Nephron progenitor cell (in vitro differentiated cells): ENCODE data around the gene RSAD1.
A peak's percentile ranks its signal among the peaks of the same experiment; 100 is the strongest.

Experiments
- DNase-seq: peaks from one replicate; pipeline ENCODE4 v3.0.0; 2021
- H3K27ac Mint-ChIP-seq: 2 replicates; pipeline ENCODE4 v1.8.0; 2021; ENCODE audit warnings: mild to moderate bottlenecking, moderate library complexity, mixed read lengths
- H3K27me3 Mint-ChIP-seq: 2 replicates; pipeline ENCODE4 v1.8.0; 2021; ENCODE audit warnings: mild to moderate bottlenecking, low read depth, mixed read lengths; ENCODE audit not compliant: poor library complexity
- H3K36me3 Mint-ChIP-seq: 2 replicates; pipeline ENCODE4 v1.8.0; 2021; ENCODE audit warnings: low read depth, mixed read lengths
- H3K4me1 Mint-ChIP-seq: 2 replicates; pipeline ENCODE4 v1.8.0; 2021; ENCODE audit warnings: mixed read lengths
- H3K4me3 Mint-ChIP-seq: 2 replicates; pipeline ENCODE4 v1.8.0; 2021; ENCODE audit warnings: mild to moderate bottlenecking, moderate library complexity, mixed read lengths
- H3K9me3 Mint-ChIP-seq: 2 replicates; pipeline ENCODE4 v1.8.0; 2021; ENCODE audit warnings: mild to moderate bottlenecking, moderate library complexity, mixed read lengths
- TF ChIP-seq, protein P1 (sequence below): fragments of 200-600 bp; sonication (generic); IDR thresholded peaks from 2 replicates; pipeline ENCODE4 v1.5.0; 2021; ENCODE audit warnings: antibody characterized with exemption

RSAD1 gene

DNA sequence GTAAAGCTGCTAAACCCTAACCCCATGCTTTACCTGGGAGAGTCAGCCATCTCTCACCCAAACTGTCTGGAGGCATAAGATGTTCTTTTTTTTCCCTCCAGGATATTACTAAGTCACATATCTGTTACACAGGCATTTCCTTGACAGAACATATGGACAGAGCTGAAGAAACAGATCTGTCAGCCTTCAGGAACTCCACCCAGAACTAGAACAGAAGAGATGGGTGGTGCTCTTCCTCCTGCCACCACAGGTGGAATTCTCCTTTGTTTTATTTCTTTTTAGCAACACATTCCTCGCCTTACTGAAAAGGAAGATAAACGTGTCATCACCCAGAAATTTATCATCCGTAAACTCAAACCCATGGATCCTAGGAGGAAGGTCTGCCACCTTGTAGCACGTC, 38.4 kb downstream of the RSAD1 start:
- Mint-ChIP-seq H3K4me3 (no peak overlapping the region), H3K4me1 (peaks cover 58% of the 10 kb centered on the region), H3K27ac (no peak overlapping the region), H3K9me3 (no peaks in the 10 kb centered on the region), H3K27me3 (peaks cover 3% of the 10 kb centered on the region), H3K36me3 (no peaks in the 10 kb centered on the region)
- TF ChIP-seq, protein P1, sequence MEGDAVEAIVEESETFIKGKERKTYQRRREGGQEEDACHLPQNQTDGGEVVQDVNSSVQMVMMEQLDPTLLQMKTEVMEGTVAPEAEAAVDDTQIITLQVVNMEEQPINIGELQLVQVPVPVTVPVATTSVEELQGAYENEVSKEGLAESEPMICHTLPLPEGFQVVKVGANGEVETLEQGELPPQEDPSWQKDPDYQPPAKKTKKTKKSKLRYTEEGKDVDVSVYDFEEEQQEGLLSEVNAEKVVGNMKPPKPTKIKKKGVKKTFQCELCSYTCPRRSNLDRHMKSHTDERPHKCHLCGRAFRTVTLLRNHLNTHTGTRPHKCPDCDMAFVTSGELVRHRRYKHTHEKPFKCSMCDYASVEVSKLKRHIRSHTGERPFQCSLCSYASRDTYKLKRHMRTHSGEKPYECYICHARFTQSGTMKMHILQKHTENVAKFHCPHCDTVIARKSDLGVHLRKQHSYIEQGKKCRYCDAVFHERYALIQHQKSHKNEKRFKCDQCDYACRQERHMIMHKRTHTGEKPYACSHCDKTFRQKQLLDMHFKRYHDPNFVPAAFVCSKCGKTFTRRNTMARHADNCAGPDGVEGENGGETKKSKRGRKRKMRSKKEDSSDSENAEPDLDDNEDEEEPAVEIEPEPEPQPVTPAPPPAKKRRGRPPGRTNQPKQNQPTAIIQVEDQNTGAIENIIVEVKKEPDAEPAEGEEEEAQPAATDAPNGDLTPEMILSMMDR = no peak
- DNase-seq = no peak

DNA sequence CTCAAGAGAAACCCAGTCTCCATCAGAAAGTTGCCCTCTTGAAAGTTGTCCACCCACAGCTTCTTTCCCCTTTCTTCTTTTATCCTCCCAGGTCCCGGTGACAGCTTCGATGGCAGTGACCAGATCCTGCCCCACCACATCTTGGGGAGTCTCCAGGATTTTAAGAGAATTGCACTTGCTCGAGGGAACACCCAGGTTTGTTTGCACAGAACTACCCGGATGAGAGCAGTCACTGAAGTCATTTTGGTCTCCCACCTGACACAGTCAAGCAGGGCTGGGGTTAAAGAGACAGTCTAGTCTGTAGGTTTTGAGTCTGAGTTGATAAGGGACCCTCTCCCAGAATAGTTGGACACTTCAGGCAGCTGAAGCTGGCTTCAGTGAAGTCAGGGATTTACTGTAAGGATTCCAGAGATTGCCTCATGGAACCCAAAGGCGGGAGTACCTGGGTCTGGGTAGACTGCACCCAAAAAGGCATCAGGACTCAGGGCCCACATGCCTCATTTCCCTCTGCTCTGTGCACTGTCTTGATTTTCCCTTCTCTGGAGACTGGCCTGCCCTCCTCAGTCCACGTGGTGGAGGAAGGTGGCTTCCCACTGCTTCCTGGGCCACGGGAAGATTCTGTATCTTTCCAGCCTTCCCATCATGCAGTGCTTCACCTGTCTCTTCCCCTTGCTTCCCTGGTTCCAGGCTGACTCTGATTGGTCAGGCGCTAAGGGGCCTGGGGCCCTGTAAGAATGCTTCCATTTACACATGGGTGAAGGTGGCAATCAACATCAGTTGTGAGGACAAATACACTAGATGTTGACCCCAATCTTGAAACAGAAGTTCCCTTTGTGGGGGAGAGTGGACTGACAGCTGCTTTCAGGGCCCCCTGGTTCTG, 39.1 kb downstream of the RSAD1 start:
- Mint-ChIP-seq H3K27ac (peak overlapping the region; percentile 90), H3K9me3 (no peaks in the 10 kb centered on the region), H3K36me3 (no peaks in the 10 kb centered on the region), H3K27me3 (peaks cover 3% of the 10 kb centered on the region), H3K4me1 (peaks cover 62% of the 10 kb centered on the region), H3K4me3 (no peak overlapping the region)
- TF ChIP-seq, protein P1 = no peak
- DNase-seq = no peak

DNA sequence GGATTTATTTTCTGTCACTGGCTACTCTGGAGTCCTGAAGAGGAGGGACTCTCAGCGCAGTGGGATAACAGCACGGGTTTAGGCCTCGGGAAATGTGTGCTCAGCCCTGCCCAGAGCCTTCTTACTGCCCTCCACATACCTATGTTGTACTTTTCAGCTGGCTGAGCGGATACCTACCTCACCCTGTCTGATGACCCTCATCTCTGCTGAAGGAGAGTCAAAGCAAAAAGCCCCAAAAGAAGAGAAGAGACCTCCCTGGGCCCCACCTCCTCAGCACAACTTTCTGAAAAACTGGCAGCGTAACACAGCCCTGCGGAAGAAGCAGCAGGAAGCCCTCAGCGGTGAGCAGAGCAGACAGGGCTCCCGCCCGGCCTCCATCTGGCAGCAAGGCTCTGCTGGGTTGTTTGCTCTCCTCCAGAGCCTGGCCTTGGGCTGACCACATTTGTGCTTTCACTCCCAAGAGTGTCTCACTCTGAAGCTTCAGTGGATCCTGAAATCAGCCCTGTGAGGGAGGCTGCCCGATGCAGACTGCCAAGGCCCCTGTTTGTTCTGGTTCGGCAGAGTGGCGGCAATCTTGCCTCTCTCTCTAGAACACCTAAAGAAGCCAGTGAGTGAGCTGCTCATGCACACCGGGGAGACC, 39.8 kb downstream of the RSAD1 start:
- no peaks in the 10 kb centered on the region for H3K9me3 Mint-ChIP-seq
- DNase-seq = no peak
- no peak overlapping the region for H3K4me3 Mint-ChIP-seq
- peaks cover 67% of the 10 kb centered on the region for H3K4me1 Mint-ChIP-seq
- no peaks in the 10 kb centered on the region for H3K36me3 Mint-ChIP-seq
- TF ChIP-seq, protein P1 = no peak
- H3K27ac Mint-ChIP-seq = peak overlapping the region; percentile 90
- H3K27me3 Mint-ChIP-seq = peaks cover 3% of the 10 kb centered on the region

DNA sequence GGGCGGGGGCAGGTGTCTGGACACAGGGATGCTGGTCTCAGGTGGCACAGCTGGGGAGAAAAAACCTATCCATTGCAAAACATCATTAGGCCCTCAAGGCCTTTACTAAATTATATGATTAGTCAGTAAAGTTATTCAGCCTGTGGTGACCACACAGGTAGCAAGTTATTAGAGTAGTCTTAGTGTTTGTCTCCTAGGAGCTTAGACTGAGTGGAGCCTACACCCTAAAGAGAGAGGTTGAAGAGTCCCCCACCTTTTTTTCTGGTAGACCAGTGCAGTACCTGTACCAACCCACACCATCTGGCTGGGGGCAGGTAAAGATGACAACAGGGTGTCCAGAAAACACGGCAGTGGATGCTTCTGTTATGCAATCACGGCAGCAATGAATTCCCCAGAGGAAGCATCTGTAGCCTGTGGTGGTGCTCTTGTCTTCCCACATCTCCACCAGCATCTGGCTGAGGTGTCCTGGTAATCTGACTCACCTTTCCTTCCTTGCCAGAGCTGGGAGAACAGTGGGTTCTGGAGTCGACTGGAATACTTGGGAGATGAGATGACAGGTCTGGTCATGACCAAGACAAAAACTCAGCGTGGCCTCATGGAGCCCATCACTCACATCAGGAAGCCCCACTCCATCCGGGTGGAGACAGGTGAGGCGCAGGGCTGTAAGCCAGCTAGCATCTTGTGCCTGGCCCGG, 40.6 kb downstream of the RSAD1 start:
- peaks cover 3% of the 10 kb centered on the region for H3K27me3 Mint-ChIP-seq
- peaks cover 71% of the 10 kb centered on the region for H3K4me1 Mint-ChIP-seq
- no peaks in the 10 kb centered on the region for H3K9me3 Mint-ChIP-seq
- no peak for DNase-seq
- H3K27ac Mint-ChIP-seq = no peak overlapping the region
- H3K36me3 Mint-ChIP-seq = no peaks in the 10 kb centered on the region
- TF ChIP-seq, protein P1 = no peak
- H3K4me3 Mint-ChIP-seq = no peak overlapping the region

DNA sequence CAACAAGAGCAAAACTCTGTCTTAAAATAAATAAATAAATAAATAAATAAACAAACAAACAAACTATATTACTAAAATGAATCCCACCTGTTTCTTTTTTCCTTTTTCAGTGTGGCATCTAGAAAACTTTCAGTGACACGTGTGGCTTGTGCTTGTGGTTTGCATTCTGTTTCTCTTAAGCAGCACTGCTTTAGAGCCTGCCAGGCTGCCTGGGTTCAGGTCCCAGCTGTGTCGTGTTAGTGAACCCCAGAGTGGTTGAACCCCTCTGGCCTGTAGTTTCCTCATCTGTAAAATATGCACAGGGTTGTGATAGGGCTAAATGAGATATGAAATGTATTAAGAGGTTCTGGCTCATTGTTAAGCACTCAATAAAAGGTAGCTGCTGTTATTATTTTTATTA, 41.8 kb downstream of the RSAD1 start:
- H3K27ac Mint-ChIP-seq = no peak overlapping the region
- H3K27me3 Mint-ChIP-seq = peaks cover 3% of the 10 kb centered on the region
- H3K9me3 Mint-ChIP-seq = no peaks in the 10 kb centered on the region
- H3K4me3 Mint-ChIP-seq = no peak overlapping the region
- no peak for DNase-seq
- peaks cover 64% of the 10 kb centered on the region for H3K4me1 Mint-ChIP-seq
- no peaks in the 10 kb centered on the region for H3K36me3 Mint-ChIP-seq
- TF ChIP-seq, protein P1 = no peak
